IgD-negative memory B cell (primary cell): Measurements from ENCODE around the gene PLA2R1. TPM values are rescaled to one million over a fixed set of nuclear protein-coding genes. Genes with fewer than 3 reads are reported as not detected.

ENCODE experiments used
- H3K27ac Mint-ChIP-seq, 3 donors: one replicate each; pipeline ENCODE4 v1.8.0; 2020 to 2022; ENCODE audit warnings: mild to moderate bottlenecking in 3 of 3, mixed read lengths in 3 of 3, moderate library complexity in 1 of 3
- H3K27me3 Mint-ChIP-seq: one replicate; pipeline ENCODE4 v1.8.0; 2021; ENCODE audit warnings: mixed read lengths
- H3K36me3 Mint-ChIP-seq: one replicate; pipeline ENCODE4 v1.8.0; 2020; ENCODE audit warnings: mild to moderate bottlenecking, mixed read lengths
- H3K4me1 Mint-ChIP-seq, 3 donors: one replicate each; pipeline ENCODE4 v1.8.0; 2020 to 2022; ENCODE audit warnings: mixed read lengths in 3 of 3, mild to moderate bottlenecking in 1 of 3
- H3K4me3 Mint-ChIP-seq, 4 donors: one replicate each; pipeline ENCODE4 v1.8.0; 2020 to 2022; ENCODE audit warnings: mild to moderate bottlenecking in 4 of 4, mixed read lengths in 4 of 4, moderate library complexity in 3 of 4
- H3K9me3 Mint-ChIP-seq, 3 donors: one replicate each; pipeline ENCODE4 v1.8.0; 2020 to 2021; ENCODE audit warnings: mixed read lengths in 3 of 3, mild to moderate bottlenecking in 1 of 3
- polyA plus RNA-seq: library from polyadenylated mRNA; unstranded; fragments of 300-500 nt; fragmentation: Illumina TruSeq; gene quantifications from one replicate; pipeline ENCODE4 v1.2.3, GENCODE V29; 2021

The PLA2R1 gene
- not detected for polyA plus RNA-seq

GRCh38 chr2:160062292-160063005 lies at the start of gene PLA2R1:
Gene PLA2R1 (minus strand): TSS chr2:160062615. CDS start chr2:160062403, 212 bp downstream.
- Mint-ChIP-seq H3K27ac (no peak within 1 kb of the TSS), H3K4me1 (peaks cover 0 to 1% (median 0%) of the 10 kb centered on the region in 3 donors), H3K9me3 (peaks cover 0 to 4% (median 3%) of the 10 kb centered on the region in 3 donors), H3K27me3 (peaks cover 41% of the 10 kb centered on the region), H3K4me3 (peak within 1 kb of the TSS in 2 of 4 donors; percentile 54 to 55), H3K36me3 (peaks cover 3% of the 10 kb centered on the region)

GRCh38 chr2:160110674-160111239 lies 48.3 kb upstream of the PLA2R1 start:
- H3K27ac Mint-ChIP-seq = no peak overlapping the region
- no peaks in the 10 kb centered on the region for H3K36me3 Mint-ChIP-seq
- no peaks in the 10 kb centered on the region for H3K9me3 Mint-ChIP-seq
- H3K4me3 Mint-ChIP-seq = no peak overlapping the region
- no peaks in the 10 kb centered on the region for H3K4me1 Mint-ChIP-seq
- peaks cover 25% of the 10 kb centered on the region for H3K27me3 Mint-ChIP-seq

GRCh38 chr2:160109939-160110673 lies 47.7 kb upstream of the PLA2R1 start:
- H3K4me3 Mint-ChIP-seq = no peak overlapping the region
- H3K4me1 Mint-ChIP-seq = no peaks in the 10 kb centered on the region
- H3K27me3 Mint-ChIP-seq = peaks cover 25% of the 10 kb centered on the region
- H3K27ac Mint-ChIP-seq = no peak overlapping the region
- no peaks in the 10 kb centered on the region for H3K36me3 Mint-ChIP-seq
- H3K9me3 Mint-ChIP-seq = no peaks in the 10 kb centered on the region

GRCh38 chr2:160109243-160109642 lies 46.8 kb upstream of the PLA2R1 start:
- Mint-ChIP-seq H3K9me3 (no peaks in the 10 kb centered on the region), H3K4me3 (no peak overlapping the region), H3K36me3 (no peaks in the 10 kb centered on the region), H3K27me3 (peaks cover 29% of the 10 kb centered on the region), H3K4me1 (no peaks in the 10 kb centered on the region), H3K27ac (no peak overlapping the region)

- H3K27ac Mint-ChIP-seq = no peak overlapping the region
- H3K27me3 Mint-ChIP-seq = peaks cover 25% of the 10 kb centered on the region
- H3K9me3 Mint-ChIP-seq = no peaks in the 10 kb centered on the region
- no peaks in the 10 kb centered on the region for H3K36me3 Mint-ChIP-seq
- H3K4me3 Mint-ChIP-seq = no peak overlapping the region
- H3K4me1 Mint-ChIP-seq = no peaks in the 10 kb centered on the region
Measured at GRCh38 chr2:160108646-160109045, 46.2 kb upstream of the PLA2R1 start.

DNA sequence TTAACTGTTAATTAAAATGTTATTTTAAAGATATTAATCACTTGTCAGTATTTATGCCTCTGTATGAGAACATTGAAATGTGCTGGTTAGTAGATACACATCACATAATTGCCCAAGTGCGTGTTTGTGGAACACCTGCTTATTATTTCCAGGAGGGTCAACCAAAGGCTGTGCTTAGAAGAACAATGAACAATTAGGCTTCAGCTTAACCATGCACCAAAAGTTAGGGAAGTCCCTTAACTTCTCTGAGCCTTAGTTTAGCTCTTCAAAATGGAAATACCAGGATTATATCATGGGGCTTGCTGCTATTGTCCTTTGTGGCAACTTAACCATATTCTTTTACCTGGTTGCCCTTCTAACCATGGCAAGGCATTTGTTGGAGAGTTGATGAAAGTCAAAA lies 43.0 kb upstream of the PLA2R1 start:
- Mint-ChIP-seq H3K36me3 (no peaks in the 10 kb centered on the region), H3K27ac (no peak overlapping the region), H3K4me3 (no peak overlapping the region), H3K4me1 (peaks cover 0 to 2% (median 0%) of the 10 kb centered on the region in 3 donors), H3K27me3 (peaks cover 16% of the 10 kb centered on the region), H3K9me3 (no peaks in the 10 kb centered on the region)

DNA sequence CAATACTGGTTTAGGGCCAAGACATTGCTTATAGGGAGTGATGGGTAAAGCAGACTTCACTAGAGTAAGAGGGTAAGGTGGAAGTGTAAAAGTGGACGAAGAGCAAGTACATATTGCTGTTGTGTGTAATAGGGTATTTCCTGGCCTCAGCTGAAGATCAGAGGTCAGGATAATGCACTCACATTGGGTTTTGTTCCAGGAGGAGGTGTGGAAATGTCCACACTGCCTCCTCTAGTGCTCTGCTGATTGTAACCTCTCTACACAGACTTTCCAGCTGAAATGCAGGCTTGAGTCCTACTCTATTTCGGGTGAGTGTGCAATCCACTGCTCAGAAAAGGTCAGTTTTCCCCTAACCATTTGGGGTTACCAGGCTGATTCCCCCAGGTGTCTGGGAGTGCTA lies 41.7 kb upstream of the PLA2R1 start:
- H3K27me3 Mint-ChIP-seq = peaks cover 16% of the 10 kb centered on the region

DNA sequence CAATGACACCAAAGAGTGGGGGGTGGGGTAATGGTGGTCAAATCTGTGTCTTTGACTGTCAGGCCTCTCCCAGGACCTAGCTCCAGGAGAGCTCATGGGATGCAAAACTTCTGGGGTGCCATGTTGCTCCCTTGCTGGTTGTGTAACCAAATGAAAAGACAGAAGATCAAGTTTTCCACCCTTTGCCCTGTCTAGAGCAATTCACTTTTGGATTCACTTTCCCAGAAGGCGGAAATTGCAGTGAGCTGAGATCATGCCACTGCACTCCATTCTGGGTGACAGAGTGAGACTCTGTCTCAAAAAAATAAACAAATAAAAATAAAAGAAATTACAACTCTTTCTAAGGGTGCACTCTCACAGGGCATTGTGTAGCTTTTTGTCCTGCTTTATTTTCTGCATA lies 34.9 kb upstream of the PLA2R1 start:
- H3K27me3 Mint-ChIP-seq = peaks cover 2% of the 10 kb centered on the region
- peaks cover 3 to 12% (median 11%) of the 10 kb centered on the region in 3 donors for H3K9me3 Mint-ChIP-seq
- H3K4me1 Mint-ChIP-seq = peaks cover 0 to 2% (median 0%) of the 10 kb centered on the region in 3 donors
- H3K27ac Mint-ChIP-seq = no peak overlapping the region
- H3K36me3 Mint-ChIP-seq = no peaks in the 10 kb centered on the region
- no peak overlapping the region for H3K4me3 Mint-ChIP-seq

More for the DNA sequence above, 41.7 kb upstream of the PLA2R1 start:
- Mint-ChIP-seq H3K4me3 (no peak overlapping the region), H3K9me3 (no peaks in the 10 kb centered on the region), H3K27ac (no peak overlapping the region), H3K36me3 (no peaks in the 10 kb centered on the region), H3K4me1 (peaks cover 0 to 2% (median 0%) of the 10 kb centered on the region in 3 donors)

GRCh38 chr2:160096409-160096808 lies 34.0 kb upstream of the PLA2R1 start:
- Mint-ChIP-seq H3K9me3 (peaks cover 3 to 16% (median 12%) of the 10 kb centered on the region in 3 donors), H3K27ac (peak overlapping the region in 1 of 3 donors; percentile 4)

DNA sequence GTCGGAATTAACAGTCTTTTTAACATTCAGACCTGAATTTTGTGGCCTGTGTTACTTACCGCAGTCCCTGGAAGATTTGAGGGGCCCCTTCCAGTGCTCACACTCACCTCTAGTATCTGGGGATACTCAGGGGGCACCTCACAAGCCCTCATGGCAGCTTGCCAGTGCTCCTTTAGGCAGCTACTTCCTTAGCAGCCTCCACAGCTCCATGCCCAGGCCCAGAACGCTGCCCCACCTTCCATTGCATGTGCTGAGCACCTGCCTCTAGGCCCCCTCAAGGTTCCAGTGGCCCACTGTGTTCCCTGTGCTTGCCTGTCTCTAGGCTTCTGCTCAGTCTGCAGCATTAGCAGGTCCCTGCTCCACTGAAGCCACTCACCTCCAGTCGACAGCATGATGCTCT lies 30.0 kb upstream of the PLA2R1 start:
- H3K4me1 Mint-ChIP-seq = no peaks in the 10 kb centered on the region
- H3K27ac Mint-ChIP-seq = no peak overlapping the region
- no peak overlapping the region for H3K4me3 Mint-ChIP-seq
- no peaks in the 10 kb centered on the region for H3K27me3 Mint-ChIP-seq
- no peaks in the 10 kb centered on the region for H3K36me3 Mint-ChIP-seq
- peaks cover 9 to 41% (median 25%) of the 10 kb centered on the region in 3 donors for H3K9me3 Mint-ChIP-seq

More at GRCh38 chr2:160096409-160096808, 34.0 kb upstream of the PLA2R1 start:
- no peaks in the 10 kb centered on the region for H3K36me3 Mint-ChIP-seq
- no peaks in the 10 kb centered on the region for H3K4me1 Mint-ChIP-seq
- peaks cover 2% of the 10 kb centered on the region for H3K27me3 Mint-ChIP-seq
- no peak overlapping the region for H3K4me3 Mint-ChIP-seq

DNA sequence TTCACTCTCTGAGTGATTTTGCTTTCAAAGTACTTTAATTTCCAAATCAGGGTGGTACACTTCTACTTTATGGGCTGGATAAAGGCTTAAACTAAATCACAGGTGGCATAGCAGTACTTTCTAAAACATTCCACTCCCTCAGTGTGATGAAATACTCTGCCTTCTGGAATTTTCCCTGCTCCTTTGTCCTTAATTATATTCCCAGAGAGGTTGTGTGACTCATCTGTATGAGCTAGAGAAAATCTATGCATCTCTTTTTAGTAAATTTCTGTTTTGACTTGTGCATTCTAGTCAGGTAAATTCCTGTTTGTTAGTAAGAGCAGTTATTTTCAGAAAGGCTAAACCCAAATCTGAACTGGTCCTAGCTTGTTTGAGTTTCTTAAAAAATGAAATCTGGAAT lies 29.0 kb upstream of the PLA2R1 start:
- Mint-ChIP-seq H3K36me3 (no peaks in the 10 kb centered on the region), H3K9me3 (peaks cover 12 to 49% (median 27%) of the 10 kb centered on the region in 3 donors), H3K4me1 (no peaks in the 10 kb centered on the region), H3K27me3 (no peaks in the 10 kb centered on the region), H3K27ac (no peak overlapping the region), H3K4me3 (no peak overlapping the region)

DNA sequence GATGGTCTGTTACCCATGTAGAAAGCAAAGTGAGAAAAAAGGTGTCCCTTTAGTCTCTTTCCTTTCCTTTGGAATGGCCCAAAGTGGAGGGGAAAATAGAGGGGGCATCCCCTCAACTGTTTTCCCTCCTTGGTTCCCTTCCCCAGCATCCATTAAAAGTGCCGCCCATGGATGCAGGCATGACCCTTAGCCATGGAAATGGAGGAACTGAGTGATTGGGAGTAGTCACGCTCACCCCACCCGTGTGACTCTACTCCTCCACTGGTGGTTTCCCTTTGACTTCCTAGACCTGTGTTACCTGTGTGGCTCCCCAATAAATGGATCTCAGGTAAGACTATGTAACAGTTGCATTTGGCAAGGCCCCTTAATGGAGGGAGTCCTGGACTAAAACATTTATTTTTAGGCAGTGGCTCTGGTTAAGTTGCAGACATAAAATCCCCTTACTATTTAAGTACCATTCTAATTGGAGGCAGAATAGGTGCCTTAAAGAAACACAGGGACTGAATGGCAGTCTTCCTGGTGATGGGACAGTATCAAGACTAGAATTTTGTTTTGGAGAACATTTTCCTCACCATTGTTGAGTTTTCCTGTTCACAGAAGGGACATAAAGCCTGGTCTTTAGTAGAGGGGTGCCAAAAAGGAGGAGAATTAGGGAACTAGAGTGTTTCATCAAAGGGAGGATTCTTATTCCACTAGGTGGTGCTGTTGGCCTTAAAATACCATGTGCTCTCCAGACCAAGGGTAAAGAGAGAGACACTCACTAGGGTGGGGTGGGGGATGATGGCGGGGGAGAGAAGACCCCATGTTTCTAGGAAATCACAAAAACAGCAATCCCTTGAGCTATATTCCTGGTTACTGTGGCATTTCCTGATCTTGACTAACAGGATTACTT lies 25.7 kb upstream of the PLA2R1 start:
- H3K9me3 Mint-ChIP-seq = peaks cover 10 to 44% (median 19%) of the 10 kb centered on the region in 3 donors
- H3K27me3 Mint-ChIP-seq = peaks cover 2% of the 10 kb centered on the region
- no peaks in the 10 kb centered on the region for H3K4me1 Mint-ChIP-seq
- peak overlapping the region in 1 of 4 donors; percentile 17 for H3K4me3 Mint-ChIP-seq
- no peaks in the 10 kb centered on the region for H3K36me3 Mint-ChIP-seq
- no peak overlapping the region for H3K27ac Mint-ChIP-seq

DNA sequence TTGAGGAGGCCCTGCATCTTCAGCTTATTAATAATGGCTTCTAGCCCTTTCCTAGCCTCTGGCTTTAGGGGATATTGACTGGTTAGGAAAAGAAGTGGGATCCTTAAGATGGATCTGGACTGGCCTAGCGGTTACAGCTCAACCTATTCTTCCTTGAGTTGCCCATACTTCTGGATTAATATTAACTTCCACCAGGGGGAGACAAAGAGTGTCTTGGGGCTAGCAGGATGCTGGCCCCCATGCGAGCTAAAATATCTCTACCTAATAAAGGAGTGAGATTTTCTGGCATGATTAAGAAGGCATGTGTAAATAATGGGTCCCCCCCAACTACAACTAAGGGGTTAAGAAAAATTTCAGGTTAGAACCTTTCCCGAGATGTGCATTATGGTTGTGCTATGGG lies 23.2 kb upstream of the PLA2R1 start:
- Mint-ChIP-seq H3K4me1 (no peaks in the 10 kb centered on the region), H3K36me3 (no peaks in the 10 kb centered on the region), H3K4me3 (peak overlapping the region in 1 of 4 donors; percentile 3), H3K27ac (no peak overlapping the region), H3K9me3 (peaks cover 11 to 35% (median 20%) of the 10 kb centered on the region in 3 donors), H3K27me3 (peaks cover 2% of the 10 kb centered on the region)

DNA sequence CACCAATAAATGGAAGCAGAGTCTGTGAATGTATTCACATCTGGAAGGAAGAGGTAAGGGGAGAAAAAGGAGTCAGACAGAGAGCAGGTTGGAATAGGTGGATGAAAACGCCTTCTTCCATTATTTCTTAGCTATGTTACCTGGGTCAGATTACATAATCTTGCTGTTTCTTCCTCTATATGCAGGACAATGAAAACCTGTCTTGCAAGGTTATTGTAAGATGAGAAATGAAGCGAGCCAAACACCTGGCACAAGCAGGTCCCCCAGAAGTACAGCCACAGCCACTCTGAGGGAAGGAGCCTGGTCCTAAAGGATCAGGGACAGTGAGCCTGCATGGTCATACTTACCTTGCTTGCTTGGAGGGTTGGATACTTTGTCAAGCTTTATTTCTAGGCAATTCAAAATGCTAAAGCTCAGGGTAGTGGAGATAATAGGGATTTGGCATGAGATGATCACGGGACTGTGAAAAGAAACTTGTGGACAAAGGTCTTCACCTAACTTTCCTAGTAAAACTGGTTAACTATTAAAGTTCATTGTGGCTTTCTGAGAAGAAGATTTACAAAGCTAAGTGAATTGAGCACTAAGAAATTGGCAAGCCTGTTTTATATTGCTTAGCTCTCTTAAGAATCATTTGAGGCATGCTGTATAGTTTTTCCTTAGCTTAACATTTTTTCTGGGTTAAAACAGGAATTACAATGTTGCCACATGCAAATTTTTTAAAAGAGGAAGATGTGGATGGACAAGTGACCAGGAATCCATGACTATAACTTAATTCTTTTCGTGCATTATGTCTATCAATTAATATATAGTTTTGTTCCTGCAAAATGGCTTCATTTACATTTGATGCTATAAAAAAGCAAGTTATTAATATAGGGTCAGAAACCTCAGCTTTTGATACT lies 15.7 kb upstream of the PLA2R1 start:
- H3K9me3 Mint-ChIP-seq = peaks cover 4 to 10% (median 4%) of the 10 kb centered on the region in 3 donors
- H3K4me3 Mint-ChIP-seq = no peak overlapping the region
- no peaks in the 10 kb centered on the region for H3K4me1 Mint-ChIP-seq
- peaks cover 1% of the 10 kb centered on the region for H3K27me3 Mint-ChIP-seq
- H3K27ac Mint-ChIP-seq = no peak overlapping the region
- H3K36me3 Mint-ChIP-seq = no peaks in the 10 kb centered on the region
